Activated CD4-positive, alpha-beta T cell treated with anti-CD3 and anti-CD28 coated beads, Interleukin-2, amount 50 U/mL, for 1 hour (primary cell): ENCODE measurements around the gene CMTM6.
"Not testable (repeated sequence)": the region's sequence is repeated elsewhere in the genome, so short reads cannot be mapped to it uniquely, and the experiment has no call there.

Source experiments
- DNase-seq: peaks from one replicate; pipeline ENCODE4 v3.0.0-alpha.2; 2020

Gene CMTM6

DNA sequence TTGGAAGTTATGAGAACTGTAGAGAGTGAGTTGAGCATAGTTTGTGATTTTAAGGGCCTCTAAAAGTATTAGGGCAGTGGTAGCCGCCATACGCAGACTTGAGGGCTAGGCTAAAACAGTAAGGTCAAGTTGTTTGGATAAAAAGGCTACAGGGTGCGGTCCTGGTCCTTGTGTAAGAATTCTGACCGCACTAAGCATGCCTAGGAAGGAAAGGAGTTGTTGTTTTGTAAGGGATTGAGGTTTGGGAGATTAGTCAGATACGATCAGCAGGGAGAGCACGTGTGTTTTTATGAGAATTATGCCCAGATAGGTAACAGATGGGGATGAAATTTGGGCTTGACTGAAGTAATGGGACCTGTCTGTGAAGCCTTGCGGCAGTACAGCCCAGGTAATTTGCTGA lies 39.2 kb downstream of the CMTM6 start:
- not testable (repeated sequence) for DNase-seq

DNA sequence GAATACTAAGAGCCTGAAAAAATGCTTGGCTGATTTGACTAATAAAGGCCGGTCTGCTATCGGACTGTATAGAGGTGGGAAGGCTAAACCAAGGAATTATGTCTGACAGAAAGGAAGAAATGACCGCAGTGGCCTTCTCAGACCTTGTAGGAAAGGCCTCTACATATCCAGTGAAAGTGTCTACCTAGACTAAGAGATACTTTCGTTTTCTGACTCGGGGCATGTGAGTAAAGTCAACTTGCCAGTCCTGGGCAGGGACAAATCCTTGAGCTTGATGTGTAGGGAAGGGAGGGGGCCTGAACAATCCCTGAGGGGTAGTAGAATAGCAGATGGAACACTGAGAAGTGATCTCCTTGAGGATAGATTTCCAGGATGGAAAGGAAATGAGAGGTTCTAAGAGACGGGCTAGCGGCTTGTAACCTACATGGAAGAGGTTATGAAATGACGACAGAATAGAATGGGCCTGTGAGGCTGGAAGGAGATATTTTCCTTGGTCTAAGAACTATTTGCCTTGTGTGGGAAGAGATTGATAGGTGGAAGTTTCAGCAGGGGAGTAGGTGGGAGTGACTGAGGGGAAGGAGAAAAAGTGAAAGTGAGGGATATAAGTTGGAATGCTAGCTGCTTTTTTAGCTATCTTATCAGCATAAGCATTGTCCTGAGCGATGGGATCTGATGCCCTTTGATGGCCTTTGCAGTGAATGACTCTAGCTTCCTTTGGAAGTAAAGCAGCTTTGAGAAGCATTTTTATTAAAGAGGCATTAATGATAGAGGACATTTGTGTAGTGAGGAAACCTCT lies 40.3 kb downstream of the CMTM6 start:
- DNase-seq, result not testable (repeated sequence)

- not testable (repeated sequence) for DNase-seq
These were observed 41.7 kb downstream of the CMTM6 start for GRCh38 chr3:32460817-32461496.

DNA sequence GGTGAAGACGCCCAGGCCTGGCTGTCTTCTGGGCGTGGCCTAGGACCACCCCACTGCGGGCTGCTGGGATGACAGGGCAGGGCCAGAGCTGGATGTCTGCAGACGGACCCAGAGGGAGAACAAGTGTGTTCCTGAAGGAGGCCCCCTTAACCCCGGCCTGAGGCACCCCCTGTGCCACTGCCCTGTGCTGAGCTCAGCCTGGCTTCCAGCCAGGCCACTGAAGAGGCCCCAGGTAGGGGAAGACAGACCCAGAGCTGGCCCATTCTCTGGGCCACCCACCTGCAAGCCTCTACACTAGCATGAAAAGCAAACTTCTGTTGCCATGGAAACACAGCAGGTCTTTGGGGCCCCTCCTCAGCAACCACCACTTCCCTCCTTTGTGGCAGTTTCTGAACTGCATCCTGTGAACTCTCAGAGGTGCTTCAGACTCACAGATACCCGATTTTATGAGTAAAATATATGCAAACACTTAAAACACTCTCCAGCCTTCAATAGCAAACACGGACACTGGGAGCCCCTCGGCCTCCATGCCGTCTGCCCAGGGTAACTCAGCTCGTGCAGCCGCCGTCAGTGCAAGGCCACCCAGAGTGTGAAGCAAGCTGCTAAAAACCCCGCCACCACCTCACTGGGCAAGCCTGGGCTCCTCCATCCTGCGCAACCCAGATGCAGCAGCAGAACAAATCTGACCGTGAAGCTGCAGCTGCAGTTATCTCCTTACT lies 42.5 kb downstream of the CMTM6 start:
- peak; percentile 69 for DNase-seq

DNA sequence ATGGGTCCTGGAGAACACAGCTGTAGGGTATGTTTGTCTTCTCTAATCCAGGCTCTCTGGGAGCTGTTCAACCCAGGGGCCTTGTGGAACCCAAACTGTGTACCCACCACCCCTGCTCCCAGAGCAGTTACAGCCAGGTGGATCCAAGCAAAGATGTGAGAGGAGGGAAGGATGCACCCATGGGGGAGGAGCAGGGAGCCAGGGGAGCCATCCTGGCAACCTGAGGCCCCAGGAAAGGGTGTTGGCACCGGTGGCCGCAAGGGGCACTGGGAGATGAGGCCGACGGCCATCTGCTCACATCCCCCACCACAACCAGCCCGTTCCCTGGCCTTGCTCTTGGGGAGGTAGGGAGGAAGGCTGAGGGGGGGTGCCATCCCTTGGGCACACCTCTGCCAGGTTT lies 43.2 kb downstream of the CMTM6 start:
- DNase-seq, result no peak

GRCh38 chr3:32457971-32458471 lies 44.6 kb downstream of the CMTM6 start:
- peak; percentile 66 for DNase-seq

- DNase-seq, result no peak
These were observed 46.1 kb downstream of the CMTM6 start for GRCh38 chr3:32456429-32457130.

GRCh38 chr3:32455609-32456428 lies 46.8 kb downstream of the CMTM6 start:
- DNase-seq, result no peak

GRCh38 chr3:32454731-32455608 lies 47.7 kb downstream of the CMTM6 start:
- DNase-seq, result no peak

- DNase-seq, result no peak
These were observed 48.5 kb downstream of the CMTM6 start for GRCh38 chr3:32454111-32454510.

- DNase-seq, result no peak
These were observed 49.3 kb downstream of the CMTM6 start for GRCh38 chr3:32453346-32453745.

- DNase-seq, result no peak
These were observed 50.6 kb downstream of the CMTM6 start for GRCh38 chr3:32452009-32452408.

DNA sequence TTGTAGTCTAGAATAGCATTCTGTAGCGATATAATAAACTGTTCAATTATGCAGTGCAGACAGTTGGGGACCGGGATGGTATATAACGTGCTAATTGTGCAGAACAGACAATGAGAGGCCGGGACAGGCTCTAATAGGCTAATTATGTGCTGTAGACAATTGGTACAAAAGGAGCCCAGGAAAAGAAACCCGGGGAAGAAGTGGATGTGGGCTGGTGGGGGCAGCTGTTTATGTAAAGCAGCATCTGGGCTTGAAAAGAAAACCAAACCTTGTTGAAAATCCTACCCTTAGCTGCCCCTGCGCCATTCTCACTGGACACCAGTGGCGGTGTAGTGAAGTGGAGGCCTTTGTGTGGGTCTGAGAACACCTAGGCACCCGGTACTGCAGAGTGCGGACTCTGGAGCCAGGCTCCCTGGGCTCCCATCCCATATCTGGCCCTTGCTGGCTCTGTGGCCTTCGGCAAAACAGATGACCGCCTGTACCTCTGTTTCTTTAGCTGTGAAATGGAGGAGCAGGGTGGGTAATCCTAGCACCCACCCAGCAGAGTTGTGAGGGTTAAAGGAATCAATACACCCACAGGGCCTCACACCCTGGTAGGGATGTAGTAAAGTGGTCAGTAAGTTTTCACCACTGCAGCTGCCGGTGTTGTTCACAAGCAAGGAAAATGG lies 51.5 kb downstream of the CMTM6 start:
- DNase-seq, result no peak

GRCh38 chr3:32450426-32450825 lies 52.2 kb downstream of the CMTM6 start:
- DNase-seq, result no peak

GRCh38 chr3:32449691-32450090 lies 53.0 kb downstream of the CMTM6 start:
- DNase-seq, result no peak

- no peak for DNase-seq
These were observed 53.8 kb downstream of the CMTM6 start for GRCh38 chr3:32448686-32449474.

GRCh38 chr3:32447865-32448400 lies 54.7 kb downstream of the CMTM6 start:
- DNase-seq, result no peak

DNA sequence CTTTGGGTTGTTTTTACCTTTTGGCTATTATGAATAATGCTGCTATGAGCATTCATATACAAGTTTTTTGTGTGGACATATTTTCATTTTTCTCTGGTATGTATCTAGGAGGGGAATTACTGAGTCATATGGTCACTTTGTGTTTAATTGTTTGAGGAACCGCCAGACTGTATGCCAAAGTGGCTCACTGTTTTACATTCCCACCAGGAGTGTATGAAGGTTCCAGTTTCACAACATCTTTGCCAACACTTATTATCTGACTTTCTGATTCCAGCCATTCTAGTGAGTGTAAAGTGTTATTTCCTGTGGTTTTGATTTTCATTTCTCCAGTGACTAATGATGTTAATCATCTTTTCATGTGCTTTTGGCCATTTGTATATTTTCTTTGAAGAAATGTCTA lies 59.2 kb downstream of the CMTM6 start:
- no peak for DNase-seq

DNA sequence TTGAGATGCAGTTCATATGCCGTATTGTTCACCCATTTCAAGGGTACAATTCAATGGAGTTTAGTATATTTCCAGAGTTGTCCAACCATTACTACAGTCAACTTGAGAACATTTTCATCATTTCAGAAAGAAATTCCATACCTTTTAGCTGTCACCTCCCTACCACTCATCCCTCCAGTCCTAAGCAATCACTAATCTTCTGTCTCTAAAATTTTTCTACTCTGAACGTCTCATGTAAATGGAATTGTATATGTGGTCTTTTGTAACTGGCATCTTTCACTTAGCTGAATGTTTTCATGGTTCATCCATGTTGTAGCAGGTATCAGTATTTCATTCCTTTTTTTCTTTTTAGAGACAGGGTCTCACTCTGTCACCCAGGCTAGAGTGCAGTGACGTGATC lies 59.9 kb downstream of the CMTM6 start:
- no peak for DNase-seq
